NCI-H1930 (cell line): ENCODE results near the gene TRIM56.

ENCODE experiments used
- DNase-seq, 2 experiments: peaks; one replicate each; lab custom pipeline; 2025; lab: John Stamatoyannopoulos, UW

TRIM56 gene

DNA sequence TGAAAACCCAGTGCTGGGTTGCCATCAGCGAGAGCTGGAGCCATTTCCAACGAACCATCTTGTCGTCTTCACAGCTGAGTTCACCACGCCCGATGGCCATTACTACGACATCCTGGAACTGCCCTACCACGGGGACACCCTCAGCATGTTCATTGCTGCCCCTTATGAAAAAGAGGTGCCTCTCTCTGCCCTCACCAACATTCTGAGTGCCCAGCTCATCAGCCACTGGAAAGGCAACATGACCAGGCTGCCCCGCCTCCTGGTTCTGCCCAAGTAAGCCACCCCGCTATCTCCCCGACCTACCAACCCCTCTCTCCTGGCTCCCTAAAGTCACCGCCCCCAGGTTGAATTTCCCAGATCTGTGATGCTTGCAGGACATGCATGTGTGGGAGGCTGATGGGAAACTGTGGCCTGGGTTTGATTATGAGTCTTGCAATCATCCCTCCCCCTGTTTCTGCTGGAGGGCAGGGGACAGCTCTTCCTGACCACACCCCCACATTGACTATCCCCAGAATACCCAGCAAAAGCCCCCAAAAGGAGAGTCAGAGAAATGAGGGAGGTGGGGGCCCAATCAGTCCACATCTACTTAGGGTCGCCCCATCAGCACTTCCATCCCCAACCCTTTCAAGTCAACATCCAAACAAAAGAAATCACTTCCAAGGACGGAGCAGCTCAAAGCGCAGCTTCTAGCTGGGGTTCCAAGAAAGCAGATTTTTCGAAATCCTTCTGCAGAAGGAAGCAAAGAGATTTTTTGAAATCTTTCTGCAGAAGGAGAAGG is 48.5 kb downstream of the TRIM56 start:
- no peak for DNase-seq

DNA sequence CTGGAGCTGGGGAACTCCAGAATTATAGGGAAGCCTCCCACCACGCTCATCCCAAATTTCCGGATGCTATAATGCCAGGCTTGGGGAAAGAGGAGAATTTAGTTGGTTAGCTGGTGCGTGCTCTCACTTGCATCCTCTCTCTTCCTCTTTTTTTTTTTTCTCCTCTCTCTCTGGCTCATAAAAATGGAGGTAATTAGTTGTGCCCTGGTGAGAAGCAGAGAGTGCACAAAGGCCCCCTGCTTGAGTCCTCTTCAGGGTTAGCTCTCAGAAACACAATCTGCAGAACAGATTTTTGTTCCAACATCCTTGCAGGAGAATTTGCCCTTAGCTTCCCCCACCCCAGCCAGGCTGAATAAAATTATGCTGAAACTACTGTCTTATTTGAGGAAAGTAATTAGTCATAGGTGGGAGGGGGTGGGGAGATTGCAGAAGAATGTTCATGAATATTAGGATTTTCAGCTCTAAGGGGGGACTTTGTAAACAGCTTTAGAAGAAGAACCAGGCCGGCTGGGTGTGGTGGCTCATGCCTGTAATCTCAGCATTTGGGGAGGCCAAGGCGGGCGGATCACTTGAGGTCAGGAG is 49.2 kb downstream of the TRIM56 start:
- no peak for DNase-seq

DNA sequence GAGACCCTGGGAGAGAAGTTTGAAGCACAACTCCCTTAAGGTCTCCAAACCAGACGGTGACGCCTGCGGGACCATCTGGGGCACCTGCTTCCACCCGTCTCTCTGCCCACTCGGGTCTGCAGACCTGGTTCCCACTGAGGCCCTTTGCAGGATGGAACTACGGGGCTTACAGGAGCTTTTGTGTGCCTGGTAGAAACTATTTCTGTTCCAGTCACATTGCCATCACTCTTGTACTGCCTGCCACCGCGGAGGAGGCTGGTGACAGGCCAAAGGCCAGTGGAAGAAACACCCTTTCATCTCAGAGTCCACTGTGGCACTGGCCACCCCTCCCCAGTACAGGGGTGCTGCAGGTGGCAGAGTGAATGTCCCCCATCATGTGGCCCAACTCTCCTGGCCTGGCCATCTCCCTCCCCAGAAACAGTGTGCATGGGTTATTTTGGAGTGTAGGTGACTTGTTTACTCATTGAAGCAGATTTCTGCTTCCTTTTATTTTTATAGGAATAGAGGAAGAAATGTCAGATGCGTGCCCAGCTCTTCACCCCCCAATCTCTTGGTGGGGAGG is 52.5 kb downstream of the TRIM56 start:
- DNase-seq = no peak

DNA sequence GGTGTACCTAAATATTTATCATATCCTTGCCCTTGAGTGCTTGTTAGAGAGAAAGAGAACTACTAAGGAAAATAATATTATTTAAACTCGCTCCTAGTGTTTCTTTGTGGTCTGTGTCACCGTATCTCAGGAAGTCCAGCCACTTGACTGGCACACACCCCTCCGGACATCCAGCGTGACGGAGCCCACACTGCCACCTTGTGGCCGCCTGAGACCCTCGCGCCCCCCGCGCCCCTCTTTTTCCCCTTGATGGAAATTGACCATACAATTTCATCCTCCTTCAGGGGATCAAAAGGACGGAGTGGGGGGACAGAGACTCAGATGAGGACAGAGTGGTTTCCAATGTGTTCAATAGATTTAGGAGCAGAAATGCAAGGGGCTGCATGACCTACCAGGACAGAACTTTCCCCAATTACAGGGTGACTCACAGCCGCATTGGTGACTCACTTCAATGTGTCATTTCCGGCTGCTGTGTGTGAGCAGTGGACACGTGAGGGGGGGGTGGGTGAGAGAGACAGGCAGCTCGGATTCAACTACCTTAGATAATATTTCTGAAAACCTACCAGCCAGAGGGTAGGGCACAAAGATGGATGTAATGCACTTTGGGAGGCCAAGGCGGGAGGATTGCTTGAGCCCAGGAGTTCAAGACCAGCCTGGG is 53.1 kb downstream of the TRIM56 start:
- peak; percentile 37 to 63 for DNase-seq

DNA sequence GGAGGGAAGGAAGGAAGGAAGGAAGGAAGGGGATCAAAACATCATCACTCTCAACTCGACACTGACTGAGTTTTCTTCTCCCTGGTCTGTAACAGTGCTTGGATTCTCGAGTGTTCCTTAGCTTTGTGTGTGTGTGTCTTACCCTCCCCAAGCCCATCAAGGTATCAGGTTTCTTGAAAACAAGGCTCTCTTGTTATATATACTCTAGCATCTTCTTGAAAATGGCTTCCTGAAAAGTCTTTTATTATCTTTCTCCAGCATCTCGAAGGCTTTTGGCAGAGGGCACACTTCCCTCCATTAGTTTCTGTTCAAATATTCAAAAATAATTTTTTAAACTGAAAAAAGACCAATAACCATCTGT is 55.0 kb downstream of the TRIM56 start:
- no peak for DNase-seq

DNA sequence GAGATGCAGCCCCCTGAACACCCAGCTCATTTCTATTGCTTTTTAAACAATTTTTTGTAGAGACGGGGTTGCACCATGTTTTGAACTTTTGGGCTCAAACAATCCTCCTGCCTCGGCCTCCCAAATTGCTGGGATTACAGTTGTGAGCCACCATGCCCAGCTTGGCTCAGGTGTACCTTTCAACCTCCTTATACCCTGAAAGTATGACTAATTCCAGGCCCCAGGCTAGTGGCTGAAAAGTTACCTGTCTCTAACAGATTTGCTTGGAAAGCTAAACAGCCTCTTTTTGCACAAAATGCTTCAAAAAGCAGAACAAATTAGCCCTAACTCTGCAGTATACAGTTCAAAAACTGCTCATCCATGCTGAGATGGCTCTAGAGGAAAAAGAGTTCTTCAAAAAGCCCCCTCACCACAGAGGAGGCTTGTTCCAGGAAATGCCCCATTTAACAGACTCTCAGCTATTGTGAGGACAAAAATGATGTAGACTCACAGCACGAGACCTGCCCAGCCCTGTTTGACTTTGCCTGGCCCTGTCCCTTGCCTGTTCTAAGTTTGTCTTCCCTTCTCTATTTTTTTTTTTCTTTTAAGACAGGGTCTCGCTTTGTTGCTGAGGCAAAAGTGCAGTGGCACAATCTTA is 55.6 kb downstream of the TRIM56 start:
- DNase-seq = no peak
